Measurements from ENCODE around the gene ZNF28. TPM values are rescaled to one million over a fixed set of nuclear protein-coding genes. Genes with fewer than 3 reads are reported as not detected.
"Not testable (repeated sequence)": the region's sequence is repeated elsewhere in the genome, so short reads cannot be mapped to it uniquely, and the experiment has no call there.

ZNF28 gene
- total RNA-seq, 2 experiments from 2014 or later = 12.0 to 13.2 TPM

DNA sequence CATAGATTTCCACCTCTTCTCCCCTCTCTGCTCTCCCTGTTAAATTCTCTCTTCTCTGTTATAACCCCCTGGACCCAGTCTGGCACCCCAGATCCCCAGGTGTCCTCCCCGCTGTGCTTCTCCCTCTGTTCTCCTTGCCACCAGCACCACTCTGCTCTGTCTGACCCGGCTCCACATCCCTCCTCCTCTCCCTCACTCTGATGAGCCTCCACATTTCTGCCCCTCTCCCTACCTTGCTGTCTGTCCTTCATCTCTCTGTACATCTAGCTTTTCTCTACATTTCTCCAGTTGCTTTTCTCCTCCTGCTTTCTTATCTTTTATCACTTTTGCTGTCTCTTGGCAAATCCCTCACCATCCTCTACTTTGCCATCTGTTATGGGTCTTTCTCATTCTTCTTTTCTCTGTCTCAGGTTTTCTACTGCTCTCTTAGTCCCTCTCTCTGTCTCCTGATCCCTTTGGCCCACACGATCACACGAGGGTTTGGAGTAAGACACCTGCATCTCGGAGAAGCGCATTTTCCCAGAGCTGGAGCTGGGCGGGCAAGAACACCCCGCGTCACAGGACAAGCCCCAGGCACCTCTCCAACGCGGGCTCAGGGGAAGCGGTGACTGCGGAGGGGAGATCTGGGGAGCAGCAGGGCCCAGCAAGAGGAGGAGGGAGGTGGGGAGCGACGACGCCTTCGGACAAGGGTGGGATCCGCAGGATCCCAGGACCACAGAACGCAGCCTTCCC, 795 bp downstream of the ZNF28 start:
- H3K4me1 Mint-ChIP-seq (ENCODE audit: low read depth) = peaks cover 19% of the 10 kb centered on the region
- DNase-seq = peak; percentile 41
- H3K4me3 Mint-ChIP-seq = peak overlapping the region; percentile 84
- H3K27me3 Mint-ChIP-seq; H3K9me3 Mint-ChIP-seq; POLR2A ChIA-PET; intact Hi-C loops (cut with micrococcal nuclease); CTCF ChIA-PET: not testable (repeated sequence)
- H3K36me3 Mint-ChIP-seq = peaks cover 30% of the 10 kb centered on the region
- H3K27ac Mint-ChIP-seq = peak overlapping the region; percentile 70

- no peaks in the 10 kb centered on the region for H3K4me1 Mint-ChIP-seq (ENCODE audit: low read depth)
- POLR2A ChIA-PET = no interaction called here
- H3K9me3 Mint-ChIP-seq = peaks cover 47% of the 10 kb centered on the region
- H3K36me3 Mint-ChIP-seq = peaks cover 68% of the 10 kb centered on the region
- no peak for DNase-seq
- no peak overlapping the region for H3K27ac Mint-ChIP-seq
- intact Hi-C loops (cut with micrococcal nuclease) = no loop called here
- H3K4me3 Mint-ChIP-seq = no peak overlapping the region
- CTCF ChIA-PET = no interaction called here
- no peaks in the 10 kb centered on the region for H3K27me3 Mint-ChIP-seq
Measured at GRCh38 chr19:52809801-52810200, 11.6 kb downstream of the ZNF28 start.

DNA sequence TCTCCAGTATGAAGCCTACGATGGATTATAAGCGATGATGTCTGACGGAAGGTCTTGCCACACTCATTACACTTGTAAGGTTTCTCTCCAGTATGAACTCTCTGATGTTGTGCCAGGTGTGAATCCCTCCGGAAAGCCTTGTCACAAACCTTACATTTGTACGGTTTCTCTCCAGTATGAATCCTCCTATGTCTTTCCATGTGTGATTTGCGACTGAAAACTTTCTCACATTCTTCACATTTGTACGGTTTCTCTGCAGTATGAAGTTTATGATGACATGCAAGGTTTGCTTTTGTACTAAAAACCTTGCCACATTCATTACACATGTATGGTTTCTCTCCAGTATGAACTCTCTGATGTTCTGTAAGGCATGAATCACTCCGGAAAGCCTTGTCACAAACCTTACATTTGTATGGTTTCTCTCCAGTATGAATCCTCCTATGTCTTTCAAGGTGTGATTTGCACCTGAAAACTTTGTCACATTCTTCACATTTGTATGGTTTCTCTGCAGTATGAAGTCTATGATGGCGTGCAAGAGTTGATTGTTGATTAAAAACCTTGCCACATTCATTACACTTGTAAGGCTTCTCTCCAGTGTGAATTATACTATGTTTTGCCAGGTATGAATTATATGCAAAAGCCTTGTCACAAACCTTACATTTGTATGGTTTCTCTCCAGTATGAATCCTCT, 21.3 kb downstream of the ZNF28 start:
- Mint-ChIP-seq H3K36me3 (peaks cover 89% of the 10 kb centered on the region), H3K9me3 (peaks cover 80% of the 10 kb centered on the region)
- intact Hi-C loops (cut with micrococcal nuclease); H3K4me3 Mint-ChIP-seq; DNase-seq; CTCF ChIA-PET; POLR2A ChIA-PET; H3K27me3 Mint-ChIP-seq; H3K27ac Mint-ChIP-seq; H3K4me1 Mint-ChIP-seq (ENCODE audit: low read depth): not testable (repeated sequence)

GRCh38 chr19:52789440-52789839, 32.0 kb downstream of the ZNF28 start:
- Mint-ChIP-seq H3K27me3 (no peaks in the 10 kb centered on the region), H3K4me3 (no peak overlapping the region), H3K36me3 (peaks cover 5% of the 10 kb centered on the region), H3K27ac (no peak overlapping the region), H3K9me3 (peaks cover 32% of the 10 kb centered on the region), H3K4me1 (ENCODE audit: low read depth) (peaks cover 23% of the 10 kb centered on the region)
- POLR2A ChIA-PET = no interaction called here
- DNase-seq = no peak
- intact Hi-C loops (cut with micrococcal nuclease) = no loop called here
- CTCF ChIA-PET = no interaction called here

DNA sequence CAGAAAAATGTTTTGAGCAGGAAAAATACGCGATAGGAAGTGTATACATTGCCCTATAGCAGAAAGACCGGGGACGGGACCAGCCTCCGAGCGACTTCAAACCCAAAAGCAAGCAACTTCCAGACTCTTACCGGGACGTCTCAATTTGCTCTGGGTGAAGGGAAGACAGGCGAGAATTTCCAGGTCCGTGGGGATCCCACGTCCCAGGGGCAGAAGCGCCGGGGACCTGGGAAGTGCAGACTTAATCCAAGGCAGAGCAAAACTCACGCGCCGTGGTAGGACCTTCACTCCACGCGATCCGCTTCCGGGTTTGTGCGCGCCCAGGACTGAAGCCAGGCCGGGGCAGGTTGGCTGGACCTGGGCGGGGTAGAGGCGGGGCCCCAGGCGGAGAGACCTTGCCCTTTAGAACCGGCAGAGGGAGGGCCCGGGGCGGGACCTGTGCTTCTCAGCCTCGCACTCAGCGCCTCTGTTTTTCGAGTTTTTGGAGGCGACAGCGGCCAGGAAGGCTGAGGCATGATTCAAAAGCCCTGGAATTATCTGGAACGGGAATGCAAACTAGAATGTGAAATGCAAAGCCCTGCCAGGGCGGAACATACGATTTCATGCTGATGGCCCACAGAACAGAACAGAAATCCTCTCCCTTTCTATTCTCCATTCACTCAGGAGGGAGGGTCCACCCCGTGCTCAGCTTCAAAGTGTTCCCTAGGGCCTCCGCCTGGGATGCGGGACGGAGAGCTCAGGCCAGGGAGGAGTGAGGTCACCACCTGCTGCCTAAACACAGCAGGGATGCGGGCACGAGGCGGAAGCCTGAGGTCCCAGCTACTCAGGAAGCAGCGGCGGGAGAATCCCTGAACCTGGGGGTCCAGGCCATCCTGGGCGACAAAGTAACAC, 34.7 kb downstream of the ZNF28 start, which contains the start of gene ZNF600:
Gene ZNF600, minus strand, starts transcription at position 328 of the 891 bp plus-strand sequence. CDS start 7,903 bp downstream, outside the sequence.
- peak; percentile 92 for DNase-seq
- H3K4me1 Mint-ChIP-seq (ENCODE audit: low read depth) = peaks cover 27% of the 10 kb centered on the region
- H3K27me3 Mint-ChIP-seq, POLR2A ChIA-PET: not testable (repeated sequence)
- H3K4me3 Mint-ChIP-seq = peak within 1 kb of the TSS; percentile 85
- H3K27ac Mint-ChIP-seq = peak within 1 kb of the TSS; percentile 69
- peaks cover 12% of the 10 kb centered on the region for H3K36me3 Mint-ChIP-seq
- intact Hi-C loops (cut with micrococcal nuclease) = loop anchor here (2.0 kb wide), 1 partner anchor 52 kb away; the partner anchor contains the start of gene ZNF611
- CTCF ChIA-PET = interaction anchor here (0.8 kb wide), 1 partner anchor 55 kb away, joined by 3 read pairs; no protein-coding TSS in a partner anchor
- peaks cover 18% of the 10 kb centered on the region for H3K9me3 Mint-ChIP-seq

- Mint-ChIP-seq H3K9me3 (peaks cover 16% of the 10 kb centered on the region), H3K4me3 (peak overlapping the region; percentile 85), H3K27ac (peak overlapping the region; percentile 69), H3K36me3 (peaks cover 18% of the 10 kb centered on the region), H3K27me3 (no peaks in the 10 kb centered on the region), H3K4me1 (ENCODE audit: low read depth) (peaks cover 27% of the 10 kb centered on the region)
- intact Hi-C loops (cut with micrococcal nuclease) = loop anchor here (2.0 kb wide), 1 partner anchor 51 kb away; the partner anchor contains the start of gene ZNF611
- POLR2A ChIA-PET = no interaction called here
- CTCF ChIA-PET = no interaction called here
- no peak for DNase-seq
Measured at GRCh38 chr19:52786078-52786463, 35.4 kb downstream of the ZNF28 start.

- intact Hi-C loops (cut with micrococcal nuclease) = no loop called here
- Mint-ChIP-seq H3K27me3 (no peaks in the 10 kb centered on the region), H3K27ac (peak overlapping the region; percentile 6), H3K4me1 (ENCODE audit: low read depth) (peaks cover 27% of the 10 kb centered on the region), H3K36me3 (peaks cover 22% of the 10 kb centered on the region), H3K9me3 (peaks cover 14% of the 10 kb centered on the region), H3K4me3 (peak overlapping the region; percentile 85)
- no peak for DNase-seq
- CTCF ChIA-PET = no interaction called here
- POLR2A ChIA-PET = no interaction called here
Measured at GRCh38 chr19:52785506-52785905, 35.9 kb downstream of the ZNF28 start.

- POLR2A ChIA-PET; H3K27ac Mint-ChIP-seq; CTCF ChIA-PET; H3K4me3 Mint-ChIP-seq; intact Hi-C loops (cut with micrococcal nuclease); DNase-seq; H3K27me3 Mint-ChIP-seq: not testable (repeated sequence)
- H3K9me3 Mint-ChIP-seq = peaks cover 25% of the 10 kb centered on the region
- H3K4me1 Mint-ChIP-seq (ENCODE audit: low read depth) = peaks cover 46% of the 10 kb centered on the region
- peaks cover 47% of the 10 kb centered on the region for H3K36me3 Mint-ChIP-seq
Measured at GRCh38 chr19:52782864-52783263, 38.6 kb downstream of the ZNF28 start.

DNA sequence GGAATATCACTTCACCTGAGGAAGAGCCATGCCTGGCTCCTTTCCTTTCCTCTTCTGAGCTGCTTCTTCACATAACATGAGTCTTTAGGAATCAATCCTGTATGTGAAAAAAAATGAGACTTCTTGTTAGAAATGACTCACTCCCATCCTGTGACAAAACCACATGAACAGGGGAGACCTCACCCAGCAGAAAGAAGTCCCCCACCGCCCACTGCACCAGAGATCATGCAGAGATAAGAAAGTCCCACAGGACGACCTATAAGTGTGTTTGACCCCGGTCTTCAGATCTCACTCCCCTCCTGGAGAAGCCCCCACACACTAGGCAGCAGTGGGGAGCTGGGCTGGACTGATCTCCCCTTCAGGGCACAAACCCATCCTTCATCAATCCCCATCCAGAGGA, 42.6 kb downstream of the ZNF28 start:
- peaks cover 71% of the 10 kb centered on the region for H3K36me3 Mint-ChIP-seq
- CTCF ChIA-PET = no interaction called here
- POLR2A ChIA-PET = no interaction called here
- H3K27ac Mint-ChIP-seq = peak overlapping the region; percentile 13
- peaks cover 23% of the 10 kb centered on the region for H3K4me1 Mint-ChIP-seq (ENCODE audit: low read depth)
- H3K4me3 Mint-ChIP-seq = no peak overlapping the region
- peaks cover 32% of the 10 kb centered on the region for H3K9me3 Mint-ChIP-seq
- peak; percentile 64 for DNase-seq
- no peaks in the 10 kb centered on the region for H3K27me3 Mint-ChIP-seq
- intact Hi-C loops (cut with micrococcal nuclease) = no loop called here

GRCh38 chr19:52756447-52756846, 65.0 kb downstream of the ZNF28 start:
- H3K9me3 Mint-ChIP-seq = peaks cover 24% of the 10 kb centered on the region
- intact Hi-C loops (cut with micrococcal nuclease); H3K27me3 Mint-ChIP-seq; DNase-seq; H3K4me3 Mint-ChIP-seq; H3K36me3 Mint-ChIP-seq; POLR2A ChIA-PET; H3K27ac Mint-ChIP-seq; H3K4me1 Mint-ChIP-seq (ENCODE audit: low read depth): not testable (repeated sequence)
- CTCF ChIA-PET = interaction anchor here (0.6 kb wide), 1 partner anchor 1095 kb away, joined by 3 read pairs; no protein-coding TSS in a partner anchor

DNA sequence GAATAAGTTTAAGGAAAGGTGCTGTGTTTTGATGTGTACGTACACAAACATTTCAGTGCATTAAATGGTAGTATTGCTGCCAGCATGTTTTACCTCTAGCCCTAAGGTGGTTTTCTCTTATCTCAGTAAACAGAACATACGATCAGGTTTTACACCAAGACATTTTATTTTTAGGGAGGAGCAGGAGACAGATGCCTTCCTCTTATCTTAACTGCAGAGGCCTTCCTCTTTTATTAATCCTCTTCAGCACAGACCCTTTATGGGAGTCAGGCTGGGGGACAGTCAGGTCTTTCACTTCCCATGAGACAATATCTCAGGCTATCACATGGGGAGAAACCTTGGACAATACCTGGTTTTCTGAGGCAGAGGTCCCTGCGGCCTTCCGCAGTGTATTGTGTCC, 71.7 kb downstream of the ZNF28 start:
- POLR2A ChIA-PET = no interaction called here
- H3K4me1 Mint-ChIP-seq (ENCODE audit: low read depth) = peaks cover 3% of the 10 kb centered on the region
- no peaks in the 10 kb centered on the region for H3K27me3 Mint-ChIP-seq
- DNase-seq = no peak
- H3K9me3 Mint-ChIP-seq = no peaks in the 10 kb centered on the region
- H3K36me3 Mint-ChIP-seq = no peaks in the 10 kb centered on the region
- CTCF ChIA-PET = interaction anchor here (2.0 kb wide), 1 partner anchor 405 kb away, joined by 6 read pairs; no protein-coding TSS in a partner anchor
- H3K27ac Mint-ChIP-seq = no peak overlapping the region
- no peak overlapping the region for H3K4me3 Mint-ChIP-seq
- intact Hi-C loops (cut with micrococcal nuclease) = loop anchor here (2.0 to 5.0 kb wide), 2 partner anchors 407 to 502 kb away; no protein-coding TSS in a partner anchor

All from activated CD4-positive, alpha-beta memory T cell treated with anti-CD3 and anti-CD28 coated beads for 36 hours (primary cell).